Esophagus muscularis mucosa (tissue), 3 donors: ENCODE data around the gene RAB42.

ENCODE experiments used
- POLR2A ChIP-seq: fragments of 450-650 bp; IDR thresholded peaks from one replicate; pipeline ENCODE4 v1.6.1; 2017; ENCODE audit warnings: antibody characterized with exemption, moderate library complexity, mild to moderate bottlenecking, low read depth
- POLR2AphosphoS5 ChIP-seq, 2 donors: sonication (generic); formaldehyde crosslinking; IDR thresholded peaks; one replicate each; pipeline ENCODE4 v1.6.1; 2017; ENCODE audit warnings: antibody characterized with exemption in 2 of 2
- TF ChIP-seq, protein P1 (sequence below), 3 experiments: fragments of 200-600 bp in 2 of 3; fragments of 450-650 bp in 1 of 3; sonication (generic) in 2 of 3; IDR thresholded peaks; one replicate each; pipeline ENCODE4 v1.5.1; 2017 to 2019; ENCODE audit warnings: antibody characterized with exemption in 3 of 3, mild to moderate bottlenecking in 2 of 3, moderate library complexity in 1 of 3

GRCh38 chr1:28577738-28578536 lies 14.1 kb upstream of the RAB42 start:
- TF ChIP-seq POLR2A (no peak), POLR2AphosphoS5 (IDR thresholded peaks at IDR 0.05) (no peak)
- TF ChIP-seq, protein P1, sequence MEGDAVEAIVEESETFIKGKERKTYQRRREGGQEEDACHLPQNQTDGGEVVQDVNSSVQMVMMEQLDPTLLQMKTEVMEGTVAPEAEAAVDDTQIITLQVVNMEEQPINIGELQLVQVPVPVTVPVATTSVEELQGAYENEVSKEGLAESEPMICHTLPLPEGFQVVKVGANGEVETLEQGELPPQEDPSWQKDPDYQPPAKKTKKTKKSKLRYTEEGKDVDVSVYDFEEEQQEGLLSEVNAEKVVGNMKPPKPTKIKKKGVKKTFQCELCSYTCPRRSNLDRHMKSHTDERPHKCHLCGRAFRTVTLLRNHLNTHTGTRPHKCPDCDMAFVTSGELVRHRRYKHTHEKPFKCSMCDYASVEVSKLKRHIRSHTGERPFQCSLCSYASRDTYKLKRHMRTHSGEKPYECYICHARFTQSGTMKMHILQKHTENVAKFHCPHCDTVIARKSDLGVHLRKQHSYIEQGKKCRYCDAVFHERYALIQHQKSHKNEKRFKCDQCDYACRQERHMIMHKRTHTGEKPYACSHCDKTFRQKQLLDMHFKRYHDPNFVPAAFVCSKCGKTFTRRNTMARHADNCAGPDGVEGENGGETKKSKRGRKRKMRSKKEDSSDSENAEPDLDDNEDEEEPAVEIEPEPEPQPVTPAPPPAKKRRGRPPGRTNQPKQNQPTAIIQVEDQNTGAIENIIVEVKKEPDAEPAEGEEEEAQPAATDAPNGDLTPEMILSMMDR (IDR thresholded peaks at IDR 0.05) = no peak
